ENCODE measurements around the gene RNF13. TPM values are rescaled to one million over a fixed set of nuclear protein-coding genes. Genes with fewer than 3 reads are reported as not detected.
"Not testable (repeated sequence)": the region's sequence is repeated elsewhere in the genome, so short reads cannot be mapped to it uniquely, and the experiment has no call there.

The RNF13 gene
- total RNA-seq, 2 experiments from 2014 or later, result 39.1 to 44.1 TPM

GRCh38 chr3:149934524-149934923, 121.5 kb downstream of the RNF13 start:
- H3K9me3 ChIP-seq (ENCODE audit: control insufficient read depth in 1 of 2, insufficient read depth in 1 of 2, low read length in 2 of 2), result peaks cover 0 to 7% of the 10 kb centered on the region in 2 experiments
- no peaks in the 10 kb centered on the region for H3K27me3 ChIP-seq (ENCODE audit: control insufficient read depth in 1 of 2, insufficient read depth in 2 of 2, low read length in 2 of 2)
- Mint-ChIP-seq H3K27ac (no peak overlapping the region), H3K36me3 (ENCODE audit: low read depth) (peaks cover 80% of the 10 kb centered on the region), H3K4me3 (no peak overlapping the region), H3K9me3 (peaks cover 6% of the 10 kb centered on the region), H3K4me1 (ENCODE audit: low read depth) (peaks cover 22% of the 10 kb centered on the region), H3K27me3 (no peaks in the 10 kb centered on the region)
- TF ChIP-seq CTCF (IDR thresholded peaks at IDR 0.05), result no peak
- ATAC-seq (ENCODE audit: poor library complexity) (no peak), DNase-seq (no peak)
- H3K4me3 ChIP-seq (ENCODE audit: low read length), result no peak overlapping the region
- ChIA-PET CTCF (no interaction called here), POLR2A (no interaction called here)
- intact Hi-C loops (cut with DNase I, micrococcal nuclease), result loop anchor here in 1 of 2 experiments (10.0 kb wide), 1 partner anchor 250 kb away; no protein-coding TSS in a partner anchor
- H3K36me3 ChIP-seq (ENCODE audit: insufficient read depth, low read length), result peaks cover 16% of the 10 kb centered on the region
- peaks cover 5% of the 10 kb centered on the region for H3K4me1 ChIP-seq (ENCODE audit: insufficient read depth, low read length)
- no peak overlapping the region for H3K27ac ChIP-seq (ENCODE audit: low read depth in 1 of 2, low read length in 2 of 2)

- peak; percentile 72 for TF ChIP-seq CTCF (IDR thresholded peaks at IDR 0.05)
- peak; percentile 57 for ATAC-seq (ENCODE audit: poor library complexity)
- Mint-ChIP-seq H3K27me3 (no peaks in the 10 kb centered on the region), H3K4me1 (ENCODE audit: low read depth) (peaks cover 22% of the 10 kb centered on the region), H3K4me3 (no peak overlapping the region), H3K36me3 (ENCODE audit: low read depth) (peaks cover 80% of the 10 kb centered on the region), H3K27ac (no peak overlapping the region), H3K9me3 (peaks cover 4% of the 10 kb centered on the region)
- Histone ChIP-seq H3K36me3 (ENCODE audit: insufficient read depth, low read length) (peaks cover 16% of the 10 kb centered on the region), H3K27me3 (ENCODE audit: control insufficient read depth in 1 of 2, insufficient read depth in 2 of 2, low read length in 2 of 2) (no peaks in the 10 kb centered on the region), H3K9me3 (ENCODE audit: control insufficient read depth in 1 of 2, insufficient read depth in 1 of 2, low read length in 2 of 2) (peaks cover 0 to 7% of the 10 kb centered on the region in 2 experiments), H3K4me3 (ENCODE audit: low read length) (no peak overlapping the region), H3K4me1 (ENCODE audit: insufficient read depth, low read length) (peaks cover 5% of the 10 kb centered on the region), H3K27ac (ENCODE audit: low read depth in 1 of 2, low read length in 2 of 2) (no peak overlapping the region)
- DNase-seq, result peak in 12 of 14 experiments; percentile 1 to 67 (median 20)
- intact Hi-C loops (cut with DNase I, micrococcal nuclease), result loop anchor here (1.0 to 10.0 kb wide), 3 partner anchors 247 to 284 kb away; no protein-coding TSS in a partner anchor
- CTCF ChIA-PET, result interaction anchor here (1.1 to 1.6 kb wide), 2 partner anchors 21 to 30 kb away, joined by 3 to 5 read pairs; no protein-coding TSS in a partner anchor
- POLR2A ChIA-PET, result no interaction called here
Observed at GRCh38 chr3:149936812-149937230, 123.8 kb downstream of the RNF13 start.

- DNase-seq; H3K9me3 ChIP-seq (ENCODE audit: control insufficient read depth in 1 of 2, insufficient read depth in 1 of 2, low read length in 2 of 2); H3K27me3 Mint-ChIP-seq; H3K4me1 ChIP-seq (ENCODE audit: insufficient read depth, low read length); H3K27ac ChIP-seq (ENCODE audit: low read depth in 1 of 2, low read length in 2 of 2); POLR2A ChIA-PET; H3K9me3 Mint-ChIP-seq; H3K27ac Mint-ChIP-seq; H3K27me3 ChIP-seq (ENCODE audit: control insufficient read depth in 1 of 2, insufficient read depth in 2 of 2, low read length in 2 of 2); ATAC-seq (ENCODE audit: poor library complexity); H3K4me3 Mint-ChIP-seq; H3K4me3 ChIP-seq (ENCODE audit: low read length): not testable (repeated sequence)
- peaks cover 81% of the 10 kb centered on the region for H3K36me3 Mint-ChIP-seq (ENCODE audit: low read depth)
- intact Hi-C loops (cut with DNase I, micrococcal nuclease), result loop anchor here in 1 of 2 experiments (10.0 kb wide), 1 partner anchor 246 kb away; no protein-coding TSS in a partner anchor
- H3K4me1 Mint-ChIP-seq (ENCODE audit: low read depth), result peaks cover 30% of the 10 kb centered on the region
- H3K36me3 ChIP-seq (ENCODE audit: insufficient read depth, low read length), result peaks cover 11% of the 10 kb centered on the region
- CTCF ChIA-PET, result interaction anchor here (1.6 kb wide), 1 partner anchor 19 kb away, joined by 3 read pairs; no protein-coding TSS in a partner anchor
Observed at GRCh38 chr3:149938392-149939055, 125.5 kb downstream of the RNF13 start.

Measured in CD4-positive, alpha-beta T cell (primary cell).